CD14-positive monocyte (primary cell): ENCODE measurements around the gene CPA2. TPM values are rescaled to one million over a fixed set of nuclear protein-coding genes. Genes with fewer than 3 reads are reported as not detected.

Source experiments
- DNase-seq, 3 donors: peaks; one replicate each; pipeline ENCODE4 v3.0.0-alpha.2; 2011 to 2022
- H2AFZ ChIP-seq: 2 replicates; pipeline ENCODE4 v1.6.0; 2012; ENCODE audit warnings: mild to moderate bottlenecking, low read depth, low read length, inconsistent platforms; ENCODE audit not compliant: insufficient read depth, poor library complexity, severe bottlenecking
- H3K27ac ChIP-seq, 2 donors: 1 replicate in 1 of 2; 2 replicates in 1 of 2; pipeline ENCODE4 v1.5.1; 2012 to 2013; ENCODE audit warnings: low read length in 2 of 2, control low read depth in 1 of 2, inconsistent platforms in 1 of 2, low read depth in 1 of 2, mild to moderate bottlenecking in 1 of 2
- H3K27me3 ChIP-seq, 2 donors: one replicate each; pipeline versions ENCODE4 v1.6.0 to v1.6.1; 2011 to 2013; ENCODE audit warnings: low read length in 2 of 2; ENCODE audit not compliant: control insufficient read depth in 2 of 2, insufficient read depth in 2 of 2
- H3K36me3 ChIP-seq, 2 donors: replicated peaks in 1 of 2; 1 replicate in 1 of 2; 2 replicates in 1 of 2; pipeline versions ENCODE4 v1.5.1 to v1.6.1; 2012 to 2013; ENCODE audit warnings: low read length in 2 of 2, control low read depth in 1 of 2, inconsistent platforms in 1 of 2, mild to moderate bottlenecking in 1 of 2; ENCODE audit not compliant: insufficient read depth in 2 of 2, control insufficient read depth in 1 of 2
- H3K4me1 ChIP-seq, 2 donors: 1 replicate in 1 of 2; 2 replicates in 1 of 2; pipeline versions ENCODE4 v1.5.1 to v1.6.1; 2012 to 2013; ENCODE audit warnings: low read length in 2 of 2, control low read depth in 1 of 2, inconsistent platforms in 1 of 2, mild to moderate bottlenecking in 1 of 2, moderate library complexity in 1 of 2; ENCODE audit not compliant: insufficient read depth in 2 of 2, control insufficient read depth in 1 of 2
- H3K4me2 ChIP-seq: replicated peaks from 2 replicates; pipeline ENCODE3; 2012; ENCODE audit warnings: low read length, moderate library complexity, mild to moderate bottlenecking; ENCODE audit not compliant: poor library complexity, severe bottlenecking; ENCODE audit errors: extremely low read depth
- H3K4me3 ChIP-seq, 3 experiments: fragments of 200-600 bp in 1 of 3; sonication (generic) in 1 of 3; replicated peaks in 1 of 3; 1 replicate in 2 of 3; 2 replicates in 1 of 3; pipeline ENCODE4 v1.5.1; 2011 to 2013; ENCODE audit warnings: low read length in 3 of 3, mild to moderate bottlenecking in 3 of 3, control low read depth in 2 of 3, low read depth in 2 of 3, inconsistent platforms in 1 of 3, moderate library complexity in 1 of 3
- H3K79me2 ChIP-seq: 2 replicates; pipeline ENCODE4 v1.6.0; 2012; ENCODE audit warnings: mild to moderate bottlenecking, control low read depth, inconsistent platforms, low read length, moderate library complexity; ENCODE audit not compliant: insufficient read depth
- H3K9ac ChIP-seq: 2 replicates; pipeline ENCODE4 v1.6.0; 2017; ENCODE audit warnings: low read length, mild to moderate bottlenecking; ENCODE audit not compliant: insufficient read depth, poor library complexity, severe bottlenecking
- H3K9me3 ChIP-seq, 2 donors: replicated peaks in 1 of 2; 1 replicate in 1 of 2; 2 replicates in 1 of 2; pipeline versions ENCODE4 v1.5.1 to v1.6.1; 2012 to 2013; ENCODE audit warnings: low read length in 2 of 2, control low read depth in 1 of 2; ENCODE audit not compliant: control insufficient read depth in 1 of 2, insufficient read depth in 1 of 2
- H4K20me1 ChIP-seq: 2 replicates; pipeline ENCODE4 v1.6.0; 2012; ENCODE audit warnings: mild to moderate bottlenecking, low read length, control low read depth, moderate library complexity; ENCODE audit not compliant: insufficient read depth
- H3K27ac Mint-ChIP-seq, 7 donors: one replicate each; pipeline ENCODE4 v1.8.0; 2020; ENCODE audit warnings: mild to moderate bottlenecking in 7 of 7, mixed read lengths in 7 of 7, moderate library complexity in 6 of 7, inconsistent platforms in 2 of 7
- H3K27me3 Mint-ChIP-seq, 3 donors: one replicate each; pipeline ENCODE4 v1.8.0; 2021 to 2022; ENCODE audit warnings: low read depth in 3 of 3, mild to moderate bottlenecking in 3 of 3, mixed read lengths in 3 of 3, moderate library complexity in 3 of 3, inconsistent platforms in 1 of 3
- H3K36me3 Mint-ChIP-seq, 2 donors: one replicate each; pipeline ENCODE4 v1.8.0; 2020; ENCODE audit warnings: mixed read lengths in 2 of 2, inconsistent platforms in 1 of 2, mild to moderate bottlenecking in 1 of 2
- H3K4me1 Mint-ChIP-seq: one replicate; pipeline ENCODE4 v1.8.0; 2020; ENCODE audit warnings: mild to moderate bottlenecking, mixed read lengths
- H3K4me3 Mint-ChIP-seq, 2 donors: one replicate each; pipeline ENCODE4 v1.8.0; 2020; ENCODE audit warnings: mild to moderate bottlenecking in 2 of 2, mixed read lengths in 2 of 2, moderate library complexity in 1 of 2
- H3K9me3 Mint-ChIP-seq, 7 donors: one replicate each; pipeline ENCODE4 v1.8.0; 2020 to 2022; ENCODE audit warnings: mixed read lengths in 7 of 7, mild to moderate bottlenecking in 6 of 7, moderate library complexity in 6 of 7, inconsistent platforms in 2 of 7
- CTCF ChIP-seq: fragments of 200-600 bp; IDR thresholded peaks from one replicate; pipeline ENCODE4 v1.8.0; 2022; ENCODE audit warnings: antibody characterized with exemption, mild to moderate bottlenecking
- WGBS: methylation state at CpG from one replicate; pipeline ENCODE4 v1.1.5; 2013; ENCODE audit warnings: missing lambda C conversion rate; ENCODE audit not compliant: insufficient coverage; 5-methylcytosine and 5-hydroxymethylcytosine counted together
- intact Hi-C, 2 donors: fragments of 100-400 bp; cut with micrococcal nuclease; formaldehyde crosslinking; loops; one replicate each; pipeline versions ENCODE4 v1.15.0 to v1.15.1; 2023
- polyA plus RNA-seq, 3 donors: library from polyadenylated mRNA; depleted of rRNA in 1 of 3; unstranded in 2 of 3; stranded (reverse) in 1 of 3; fragments of 300-500 nt in 2 of 3; fragments of >200 nt in 1 of 3; fragmentation: Illumina TruSeq in 2 of 3; gene quantifications; 1 replicate in 2 of 3; 2 replicates in 1 of 3; pipeline ENCODE4 v1.2.3, GENCODE V29; 2012 to 2021

Gene CPA2
- polyA plus RNA-seq, 3 donors, result not detected

DNA sequence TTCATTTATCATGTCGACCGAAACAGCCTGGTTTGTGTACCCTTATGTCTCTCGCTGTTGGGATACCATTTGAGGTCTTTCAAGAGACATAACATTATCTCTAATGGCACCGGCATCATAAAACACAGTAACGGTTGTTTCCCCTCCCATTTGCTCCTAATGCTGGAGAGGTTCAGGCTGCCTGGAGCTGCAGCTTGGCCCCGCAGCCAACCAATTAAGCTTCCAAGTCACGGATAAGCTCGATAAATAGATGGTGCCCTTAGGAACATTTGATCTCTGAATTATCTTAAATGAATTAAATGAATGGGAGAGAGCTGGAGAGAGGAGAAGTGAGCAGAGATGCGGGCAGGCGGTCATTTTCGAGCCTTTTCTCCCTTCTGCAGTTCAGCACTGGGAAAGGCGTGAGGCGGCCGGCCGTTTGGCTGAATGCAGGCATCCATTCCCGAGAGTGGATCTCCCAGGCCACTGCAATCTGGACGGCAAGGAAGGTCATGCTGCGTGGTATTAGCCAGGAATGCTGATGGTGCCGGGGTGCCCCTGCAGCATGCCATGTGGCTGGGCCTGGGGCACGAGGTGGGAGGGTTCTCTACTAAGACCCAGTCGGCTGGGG, 38.9 kb downstream of the CPA2 start:
- peaks cover 0 to 1% (median 0%) of the 10 kb centered on the region in 7 donors for H3K9me3 Mint-ChIP-seq
- WGBS, result 92% methylated on average over 18 of the region's 21 CpGs
- Histone ChIP-seq H3K4me2 (no peak overlapping the region), H3K27ac (no peak overlapping the region), H3K4me3 (no peak overlapping the region), H2AFZ (no peak overlapping the region), H3K79me2 (no peaks in the 10 kb centered on the region), H3K36me3 (no peaks in the 10 kb centered on the region), H3K27me3 (no peaks in the 10 kb centered on the region), H3K9me3 (no peaks in the 10 kb centered on the region), H3K4me1 (no peaks in the 10 kb centered on the region), H3K9ac (no peak overlapping the region), H4K20me1 (no peaks in the 10 kb centered on the region)
- intact Hi-C loops, result no loop called here
- no peak for DNase-seq
- H3K4me3 Mint-ChIP-seq, result no peak overlapping the region
- no peaks in the 10 kb centered on the region for H3K36me3 Mint-ChIP-seq
- no peaks in the 10 kb centered on the region for H3K27me3 Mint-ChIP-seq
- no peak overlapping the region for H3K27ac Mint-ChIP-seq
- H3K4me1 Mint-ChIP-seq, result no peaks in the 10 kb centered on the region
- no peak for TF ChIP-seq CTCF

- Mint-ChIP-seq H3K27ac (no peak overlapping the region), H3K4me1 (no peaks in the 10 kb centered on the region)
- no CpG with 5 or more reads among the region's 6 CpGs for WGBS
These were observed 43.3 kb downstream of the CPA2 start for GRCh38 chr7:130309986-130310385.

More at GRCh38 chr7:130309986-130310385, 43.3 kb downstream of the CPA2 start:
- Histone ChIP-seq H3K79me2 (no peaks in the 10 kb centered on the region), H4K20me1 (no peaks in the 10 kb centered on the region), H3K27ac (no peak overlapping the region), H3K4me2 (no peak overlapping the region), H3K9me3 (no peaks in the 10 kb centered on the region), H3K4me1 (no peaks in the 10 kb centered on the region), H3K4me3 (no peak overlapping the region), H3K9ac (no peak overlapping the region), H3K36me3 (no peaks in the 10 kb centered on the region), H2AFZ (no peak overlapping the region), H3K27me3 (no peaks in the 10 kb centered on the region)
- intact Hi-C loops, result no loop called here
- Mint-ChIP-seq H3K4me3 (no peak overlapping the region), H3K27me3 (no peaks in the 10 kb centered on the region), H3K9me3 (peaks cover 0 to 5% (median 0%) of the 10 kb centered on the region in 7 donors), H3K36me3 (no peaks in the 10 kb centered on the region)
- no peak for DNase-seq
- no peak for TF ChIP-seq CTCF
